ENCODE data around the gene PRR32.

The PRR32 gene

GRCh38 chrX:126824338-126825007 lies 4.9 kb downstream of the PRR32 start:
- H3K27me3 ChIP-seq (ENCODE audit: insufficient read depth, poor library complexity, severe bottlenecking), result no peaks in the 10 kb centered on the region
- H3K4me3 ChIP-seq (replicated peaks; ENCODE audit: insufficient read depth, low read length), result no peak overlapping the region
- DNase-seq (ENCODE audit: low read depth in 1 of 2, low spot score in 1 of 2), result no peak
- TF ChIP-seq, protein P1, sequence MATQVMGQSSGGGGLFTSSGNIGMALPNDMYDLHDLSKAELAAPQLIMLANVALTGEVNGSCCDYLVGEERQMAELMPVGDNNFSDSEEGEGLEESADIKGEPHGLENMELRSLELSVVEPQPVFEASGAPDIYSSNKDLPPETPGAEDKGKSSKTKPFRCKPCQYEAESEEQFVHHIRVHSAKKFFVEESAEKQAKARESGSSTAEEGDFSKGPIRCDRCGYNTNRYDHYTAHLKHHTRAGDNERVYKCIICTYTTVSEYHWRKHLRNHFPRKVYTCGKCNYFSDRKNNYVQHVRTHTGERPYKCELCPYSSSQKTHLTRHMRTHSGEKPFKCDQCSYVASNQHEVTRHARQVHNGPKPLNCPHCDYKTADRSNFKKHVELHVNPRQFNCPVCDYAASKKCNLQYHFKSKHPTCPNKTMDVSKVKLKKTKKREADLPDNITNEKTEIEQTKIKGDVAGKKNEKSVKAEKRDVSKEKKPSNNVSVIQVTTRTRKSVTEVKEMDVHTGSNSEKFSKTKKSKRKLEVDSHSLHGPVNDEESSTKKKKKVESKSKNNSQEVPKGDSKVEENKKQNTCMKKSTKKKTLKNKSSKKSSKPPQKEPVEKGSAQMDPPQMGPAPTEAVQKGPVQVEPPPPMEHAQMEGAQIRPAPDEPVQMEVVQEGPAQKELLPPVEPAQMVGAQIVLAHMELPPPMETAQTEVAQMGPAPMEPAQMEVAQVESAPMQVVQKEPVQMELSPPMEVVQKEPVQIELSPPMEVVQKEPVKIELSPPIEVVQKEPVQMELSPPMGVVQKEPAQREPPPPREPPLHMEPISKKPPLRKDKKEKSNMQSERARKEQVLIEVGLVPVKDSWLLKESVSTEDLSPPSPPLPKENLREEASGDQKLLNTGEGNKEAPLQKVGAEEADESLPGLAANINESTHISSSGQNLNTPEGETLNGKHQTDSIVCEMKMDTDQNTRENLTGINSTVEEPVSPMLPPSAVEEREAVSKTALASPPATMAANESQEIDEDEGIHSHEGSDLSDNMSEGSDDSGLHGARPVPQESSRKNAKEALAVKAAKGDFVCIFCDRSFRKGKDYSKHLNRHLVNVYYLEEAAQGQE (IDR thresholded peaks at IDR 0.05; ENCODE audit: insufficient replicate concordance, low read depth), result no peak
- TF ChIP-seq, protein P2, sequence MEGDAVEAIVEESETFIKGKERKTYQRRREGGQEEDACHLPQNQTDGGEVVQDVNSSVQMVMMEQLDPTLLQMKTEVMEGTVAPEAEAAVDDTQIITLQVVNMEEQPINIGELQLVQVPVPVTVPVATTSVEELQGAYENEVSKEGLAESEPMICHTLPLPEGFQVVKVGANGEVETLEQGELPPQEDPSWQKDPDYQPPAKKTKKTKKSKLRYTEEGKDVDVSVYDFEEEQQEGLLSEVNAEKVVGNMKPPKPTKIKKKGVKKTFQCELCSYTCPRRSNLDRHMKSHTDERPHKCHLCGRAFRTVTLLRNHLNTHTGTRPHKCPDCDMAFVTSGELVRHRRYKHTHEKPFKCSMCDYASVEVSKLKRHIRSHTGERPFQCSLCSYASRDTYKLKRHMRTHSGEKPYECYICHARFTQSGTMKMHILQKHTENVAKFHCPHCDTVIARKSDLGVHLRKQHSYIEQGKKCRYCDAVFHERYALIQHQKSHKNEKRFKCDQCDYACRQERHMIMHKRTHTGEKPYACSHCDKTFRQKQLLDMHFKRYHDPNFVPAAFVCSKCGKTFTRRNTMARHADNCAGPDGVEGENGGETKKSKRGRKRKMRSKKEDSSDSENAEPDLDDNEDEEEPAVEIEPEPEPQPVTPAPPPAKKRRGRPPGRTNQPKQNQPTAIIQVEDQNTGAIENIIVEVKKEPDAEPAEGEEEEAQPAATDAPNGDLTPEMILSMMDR (IDR thresholded peaks at IDR 0.05; ENCODE audit: insufficient read depth, low read length), result no peak
- H3K27ac ChIP-seq (replicated peaks), result no peak overlapping the region

DNA sequence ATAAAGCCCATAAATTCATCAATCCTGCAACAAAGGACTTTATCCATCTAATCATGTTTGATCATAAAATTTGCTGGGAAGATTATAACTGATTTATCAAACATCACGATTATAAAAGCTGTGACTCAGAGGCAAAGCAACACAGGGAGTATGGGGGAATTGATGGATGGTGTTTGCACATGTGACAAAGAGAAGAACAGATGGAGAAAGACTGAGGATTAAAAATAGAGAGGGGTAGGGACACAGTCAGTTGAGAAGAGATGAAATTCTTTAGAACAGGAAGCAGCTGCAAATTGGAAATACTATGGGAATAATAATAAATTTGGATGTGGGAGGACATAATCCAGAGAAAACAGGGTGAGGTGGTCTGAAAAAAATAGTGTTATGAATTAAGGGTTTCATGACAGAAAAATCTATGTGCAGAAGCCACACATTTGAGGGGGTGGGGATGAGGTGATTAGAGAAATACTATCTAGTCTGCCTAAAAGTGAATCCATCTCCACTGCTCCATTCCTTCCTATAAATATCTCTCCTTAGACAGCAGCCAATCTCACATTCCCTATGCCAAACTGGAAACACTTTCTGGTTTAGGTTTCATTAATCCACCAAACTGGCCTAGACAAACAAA lies 6.2 kb downstream of the PRR32 start:
- TF ChIP-seq SPI1 (IDR thresholded peaks at IDR 0.05; ENCODE audit: borderline replicate concordance, low read depth) (no peak), GABPA (IDR thresholded peaks at IDR 0.05; ENCODE audit: low read depth) (no peak), POLR2AphosphoS5 (IDR thresholded peaks at IDR 0.05; ENCODE audit: low read depth) (no peak)
- TF ChIP-seq, protein P2 (IDR thresholded peaks at IDR 0.05; ENCODE audit: insufficient read depth, low read length), result no peak
- TF ChIP-seq, protein P1 (IDR thresholded peaks at IDR 0.05; ENCODE audit: insufficient replicate concordance, low read depth), result no peak
- Histone ChIP-seq H3K27ac (replicated peaks) (no peak overlapping the region), H3K4me3 (replicated peaks; ENCODE audit: insufficient read depth, low read length) (no peak overlapping the region), H3K27me3 (ENCODE audit: insufficient read depth, poor library complexity, severe bottlenecking) (no peaks in the 10 kb centered on the region)
- no peak for DNase-seq (ENCODE audit: low read depth in 1 of 2, low spot score in 1 of 2)

DNA sequence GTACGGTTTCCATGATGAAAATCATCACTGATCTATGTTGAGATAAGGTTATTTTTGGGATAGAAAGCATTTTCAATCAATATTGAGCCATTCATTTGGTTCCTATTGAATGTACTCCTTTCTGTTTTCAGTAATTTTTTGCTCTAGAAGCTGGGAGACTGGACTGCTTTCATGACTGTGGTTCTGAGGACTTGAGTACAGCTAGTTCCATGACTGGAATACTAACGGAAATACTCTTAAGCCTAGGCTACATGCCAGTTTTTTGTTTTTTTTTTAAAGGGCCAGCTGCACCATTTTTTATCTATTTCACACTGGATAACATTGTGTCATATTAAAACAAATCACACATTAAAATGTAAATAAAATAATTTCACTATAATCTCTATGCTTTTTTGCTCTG lies 16.7 kb downstream of the PRR32 start:
- H3K4me3 ChIP-seq (replicated peaks; ENCODE audit: insufficient read depth, low read length), result no peak overlapping the region
- no peaks in the 10 kb centered on the region for H3K27me3 ChIP-seq (ENCODE audit: insufficient read depth, poor library complexity, severe bottlenecking)
- no peak for DNase-seq (ENCODE audit: low read depth in 1 of 2, low spot score in 1 of 2)
- H3K27ac ChIP-seq (replicated peaks), result no peak overlapping the region
- TF ChIP-seq, protein P1 (IDR thresholded peaks at IDR 0.05; ENCODE audit: insufficient replicate concordance, low read depth), result no peak
- TF ChIP-seq POLR2AphosphoS5 (IDR thresholded peaks at IDR 0.05; ENCODE audit: low read depth), result no peak
- TF ChIP-seq, protein P2 (IDR thresholded peaks at IDR 0.05; ENCODE audit: insufficient read depth, low read length), result no peak
- no peak for TF ChIP-seq GABPA (IDR thresholded peaks at IDR 0.05; ENCODE audit: low read depth)
- TF ChIP-seq SPI1 (IDR thresholded peaks at IDR 0.05; ENCODE audit: borderline replicate concordance, low read depth), result no peak
